Esophagus squamous epithelium (tissue), 4 donors: ENCODE measurements around the gene CCL21.

ENCODE experiments used
- POLR2A ChIP-seq, 4 donors: fragments of 450-650 bp; IDR thresholded peaks; one replicate each; pipeline ENCODE4 v1.6.1; 2017; ENCODE audit warnings: antibody characterized with exemption in 4 of 4, mild to moderate bottlenecking in 4 of 4, moderate library complexity in 3 of 4
- TF ChIP-seq, protein P1 (sequence below), 6 experiments: fragments of 450-650 bp in 4 of 6; fragments of 200-600 bp in 2 of 6; sonication (generic) in 2 of 6; IDR thresholded peaks; one replicate each; pipeline ENCODE4 v1.5.1; 2016 to 2019; ENCODE audit warnings: antibody characterized with exemption in 6 of 6, mild to moderate bottlenecking in 4 of 6, moderate library complexity in 4 of 6

DNA sequence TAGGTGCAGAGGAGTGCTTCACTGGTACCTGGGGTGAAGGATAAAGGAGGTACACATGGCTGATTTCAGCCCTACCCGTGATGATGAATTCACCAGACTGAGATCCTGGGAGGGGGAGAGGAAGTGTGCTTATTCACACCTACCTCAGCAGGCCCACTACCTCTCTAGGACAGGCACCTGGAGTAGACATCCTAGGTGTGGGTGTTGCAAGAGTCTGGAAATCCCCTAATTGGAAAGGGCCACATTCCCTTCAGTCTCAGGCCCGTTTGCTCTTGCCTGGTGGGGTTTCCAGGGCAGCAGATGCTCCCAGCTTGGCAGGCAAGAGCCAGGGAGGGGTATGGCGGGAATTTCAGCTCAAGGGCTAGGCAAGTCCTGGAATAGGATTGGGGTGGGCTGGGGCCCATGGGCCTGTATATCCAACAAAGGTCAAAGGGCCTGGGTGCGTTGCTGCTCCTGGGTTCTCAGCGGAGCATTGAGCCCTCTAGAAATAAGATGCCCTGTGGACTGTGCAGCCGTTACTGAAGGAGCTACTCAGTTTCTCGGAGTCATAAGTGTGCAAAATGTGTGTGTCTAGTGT is 5.8 kb upstream of the CCL21 start:
- TF ChIP-seq, protein P1, sequence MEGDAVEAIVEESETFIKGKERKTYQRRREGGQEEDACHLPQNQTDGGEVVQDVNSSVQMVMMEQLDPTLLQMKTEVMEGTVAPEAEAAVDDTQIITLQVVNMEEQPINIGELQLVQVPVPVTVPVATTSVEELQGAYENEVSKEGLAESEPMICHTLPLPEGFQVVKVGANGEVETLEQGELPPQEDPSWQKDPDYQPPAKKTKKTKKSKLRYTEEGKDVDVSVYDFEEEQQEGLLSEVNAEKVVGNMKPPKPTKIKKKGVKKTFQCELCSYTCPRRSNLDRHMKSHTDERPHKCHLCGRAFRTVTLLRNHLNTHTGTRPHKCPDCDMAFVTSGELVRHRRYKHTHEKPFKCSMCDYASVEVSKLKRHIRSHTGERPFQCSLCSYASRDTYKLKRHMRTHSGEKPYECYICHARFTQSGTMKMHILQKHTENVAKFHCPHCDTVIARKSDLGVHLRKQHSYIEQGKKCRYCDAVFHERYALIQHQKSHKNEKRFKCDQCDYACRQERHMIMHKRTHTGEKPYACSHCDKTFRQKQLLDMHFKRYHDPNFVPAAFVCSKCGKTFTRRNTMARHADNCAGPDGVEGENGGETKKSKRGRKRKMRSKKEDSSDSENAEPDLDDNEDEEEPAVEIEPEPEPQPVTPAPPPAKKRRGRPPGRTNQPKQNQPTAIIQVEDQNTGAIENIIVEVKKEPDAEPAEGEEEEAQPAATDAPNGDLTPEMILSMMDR (IDR thresholded peaks at IDR 0.05) = no peak
- TF ChIP-seq POLR2A (IDR thresholded peaks at IDR 0.05) = no peak
